OCI-LY7 (cell line): ENCODE measurements around the gene EPHB3. TPM values are rescaled to one million over a fixed set of nuclear protein-coding genes. Genes with fewer than 3 reads are reported as not detected.

ENCODE experiments used
- BruUV-seq: library from RNA; stranded (reverse); fragments of 400-500 nt; replicated peaks from 2 replicates; lab custom pipeline; 2021; lab: Mats Ljungman, UMichigan
- CTCF ChIA-PET: fragments of 300-600 bp; sonication (Branson Sonifier 250); formaldehyde crosslinking; loops from one replicate; lab custom pipeline; 2022; ENCODE audit warnings: antibody characterized with exemption; ENCODE audit not compliant: unreplicated experiment; lab: Charles Lee
- POLR2A ChIA-PET: fragments of 300-600 bp; sonication (Branson Sonifier 250); formaldehyde crosslinking; loops from one replicate; lab custom pipeline; 2022; ENCODE audit warnings: antibody characterized with exemption; lab: Charles Lee
- DNase-seq: peaks from one replicate; pipeline ENCODE4 v3.0.0-alpha.2; 2015; ENCODE audit warnings: low spot score
- H2AFZ ChIP-seq: fragments of 200-600 bp; sonication (generic), shearing (Covaris generic); 2 replicates; pipeline ENCODE4 v1.6.1; 2014; ENCODE audit warnings: mild to moderate bottlenecking, antibody characterized with exemption, low read length, moderate library complexity
- H3K27ac ChIP-seq: fragments of 200-600 bp; sonication (generic); 2 replicates; pipeline ENCODE4 v1.5.1; 2014; ENCODE audit warnings: mixed run types, low read depth, mild to moderate bottlenecking, moderate library complexity, low read length, inconsistent platforms; ENCODE audit not compliant: poor library complexity, severe bottlenecking
- H3K36me3 ChIP-seq: fragments of 200-600 bp; sonication (generic); 2 replicates; pipeline ENCODE4 v1.6.1; 2014; ENCODE audit warnings: mild to moderate bottlenecking, antibody characterized with exemption, low read length, moderate library complexity, mixed read lengths; ENCODE audit not compliant: insufficient read depth
- H3K4me1 ChIP-seq: fragments of 200-600 bp; sonication (generic); 2 replicates; pipeline ENCODE4 v1.5.1; 2014; ENCODE audit warnings: mild to moderate bottlenecking, low read length; ENCODE audit not compliant: insufficient read depth, poor library complexity, severe bottlenecking
- H3K4me2 ChIP-seq: fragments of 200-600 bp; sonication (generic); 2 replicates; pipeline ENCODE4 v1.6.1; 2014; ENCODE audit warnings: mild to moderate bottlenecking, low read length
- H3K4me3 ChIP-seq: fragments of 200-600 bp; sonication (generic); 2 replicates; pipeline ENCODE4 v1.5.1; 2014; ENCODE audit warnings: mild to moderate bottlenecking, low read depth, low read length; ENCODE audit not compliant: poor library complexity, severe bottlenecking
- H3K79me2 ChIP-seq: fragments of 200-600 bp; sonication (generic); 2 replicates; pipeline ENCODE4 v1.6.1; 2016; ENCODE audit warnings: low read depth, mild to moderate bottlenecking, low read length, moderate library complexity, mixed read lengths; ENCODE audit not compliant: insufficient read depth
- H3K9me2 ChIP-seq: fragments of 200-600 bp; sonication (generic); 2 replicates; pipeline ENCODE4 v1.6.1; 2016; ENCODE audit warnings: mild to moderate bottlenecking, low read length, mixed read lengths; ENCODE audit not compliant: insufficient read depth
- H3K9me3 ChIP-seq: fragments of 200-600 bp; sonication (generic); 2 replicates; pipeline ENCODE4 v1.6.1; 2014; ENCODE audit warnings: mild to moderate bottlenecking, mixed run types, low read length, mixed read lengths
- H4K20me1 ChIP-seq: fragments of 200-600 bp; sonication (generic); 2 replicates; pipeline ENCODE4 v1.6.1; 2014; ENCODE audit warnings: mild to moderate bottlenecking, antibody characterized with exemption, low read length, moderate library complexity, mixed read lengths; ENCODE audit not compliant: insufficient read depth
- CTCF ChIP-seq: fragments of 200-600 bp; sonication (generic); conservative IDR thresholded peaks from 2 replicates; pipeline ENCODE4 v1.5.1; 2014; ENCODE audit warnings: mild to moderate bottlenecking, antibody characterized with exemption, low read length, moderate library complexity, mixed read lengths
- EZH2phosphoT487 ChIP-seq: fragments of 200-600 bp; sonication (generic); IDR thresholded peaks from 2 replicates; pipeline ENCODE4 v1.6.1; 2018; ENCODE audit warnings: low read depth, borderline replicate concordance, mild to moderate bottlenecking, mixed run types, antibody characterized with exemption, low read length, moderate library complexity, mixed read lengths
- intact Hi-C: fragments of 100-400 bp; cut with micrococcal nuclease; formaldehyde crosslinking; loops from one replicate; pipeline ENCODE4 v1.10.0; 2022; ENCODE audit not compliant: unreplicated experiment
- total RNA-seq, 2 experiments: library from RNA; depleted of rRNA in 1 of 2; stranded (reverse); fragments of >200 nt in 1 of 2; shearing (Covaris generic) in 1 of 2; gene quantifications; 2 replicates each; pipeline ENCODE4 v1.2.3, GENCODE V29; 2014 to 2022

EPHB3 gene
- total RNA-seq, 2 experiments from 2014 or later = not detected

DNA sequence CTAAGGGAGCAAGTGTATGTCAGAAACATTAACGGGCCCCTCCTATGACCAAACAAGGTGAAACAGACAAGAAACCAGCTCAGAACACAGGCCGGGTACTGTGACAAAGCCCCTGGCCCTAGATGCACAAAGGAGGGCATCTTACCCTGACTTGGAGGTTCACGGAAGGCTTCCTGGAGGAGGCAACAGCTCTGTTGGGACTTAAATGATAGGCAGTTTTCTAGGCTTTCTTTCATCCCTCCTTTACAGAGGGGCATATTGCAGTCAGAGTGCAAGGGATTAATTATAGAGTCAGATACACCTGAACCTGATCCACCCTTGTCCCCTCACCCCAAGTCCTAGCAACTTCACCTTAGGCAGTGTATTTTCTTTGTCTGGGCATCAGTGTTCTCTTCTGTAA lies 8.4 kb downstream of the EPHB3 start:
- Histone ChIP-seq H3K4me2 (no peak overlapping the region), H3K27ac (no peak overlapping the region), H3K4me3 (no peak overlapping the region), H3K79me2 (no peaks in the 10 kb centered on the region), H3K9me2 (no peaks in the 10 kb centered on the region), H4K20me1 (no peaks in the 10 kb centered on the region), H3K36me3 (no peaks in the 10 kb centered on the region), H3K4me1 (peaks cover 4% of the 10 kb centered on the region), H2AFZ (no peak overlapping the region), H3K9me3 (no peaks in the 10 kb centered on the region)
- TF ChIP-seq CTCF = no peak
- no peak for TF ChIP-seq EZH2phosphoT487
- no TSS peak for BruUV-seq
- DNase-seq = no peak
- ChIA-PET POLR2A (no interaction called here), CTCF (no interaction called here)
- intact Hi-C loops = no loop called here

DNA sequence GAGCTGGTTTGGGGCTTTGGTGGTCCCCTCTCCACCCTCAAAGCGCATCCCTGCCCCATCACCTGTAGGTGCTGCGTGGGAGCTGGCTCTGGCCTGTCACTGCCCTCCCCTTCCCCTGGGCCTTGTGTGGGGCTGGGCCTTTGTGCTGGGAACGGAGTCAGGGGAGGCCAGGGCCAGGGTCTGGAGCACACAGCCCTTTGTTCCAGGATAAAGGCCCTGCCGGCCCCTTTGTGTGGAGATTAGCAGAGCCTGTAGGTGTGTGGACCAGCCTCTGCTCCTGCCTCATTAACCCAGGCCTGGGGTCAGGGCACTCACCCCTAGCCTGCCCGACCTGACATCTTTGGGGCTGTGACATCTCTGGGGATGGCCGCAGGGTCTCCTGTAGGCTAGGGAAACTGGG lies 8.9 kb downstream of the EPHB3 start:
- Histone ChIP-seq H4K20me1 (no peaks in the 10 kb centered on the region), H2AFZ (no peak overlapping the region), H3K79me2 (no peaks in the 10 kb centered on the region), H3K4me3 (no peak overlapping the region), H3K4me1 (peaks cover 4% of the 10 kb centered on the region), H3K9me2 (no peaks in the 10 kb centered on the region), H3K27ac (no peak overlapping the region), H3K4me2 (no peak overlapping the region), H3K9me3 (no peaks in the 10 kb centered on the region), H3K36me3 (no peaks in the 10 kb centered on the region)
- POLR2A ChIA-PET = no interaction called here
- DNase-seq = no peak
- BruUV-seq = no TSS peak
- CTCF ChIA-PET = no interaction called here
- TF ChIP-seq EZH2phosphoT487 (no peak), CTCF (no peak)
- intact Hi-C loops = no loop called here

- TF ChIP-seq EZH2phosphoT487 (no peak), CTCF (no peak)
- Histone ChIP-seq H3K4me2 (no peak overlapping the region), H3K4me1 (peaks cover 4% of the 10 kb centered on the region), H3K9me2 (no peaks in the 10 kb centered on the region), H3K79me2 (no peaks in the 10 kb centered on the region), H4K20me1 (no peaks in the 10 kb centered on the region), H3K4me3 (no peak overlapping the region), H3K36me3 (no peaks in the 10 kb centered on the region), H3K27ac (no peak overlapping the region), H3K9me3 (no peaks in the 10 kb centered on the region), H2AFZ (no peak overlapping the region)
- DNase-seq = no peak
- CTCF ChIA-PET = no interaction called here
- BruUV-seq = no TSS peak
- intact Hi-C loops = no loop called here
- POLR2A ChIA-PET = no interaction called here
These were observed 10.3 kb downstream of the EPHB3 start for GRCh38 chr3:184571750-184572377.
